Stimulated activated naive CD4-positive, alpha-beta T cell treated with Interleukin-2 at 50 U/mL for 16 hours (primary cell): ENCODE data around the gene KMT2D.

Source experiments
- DNase-seq: peaks from one replicate; lab custom pipeline; 2025; lab: John Stamatoyannopoulos, UW

Gene KMT2D, protein sequence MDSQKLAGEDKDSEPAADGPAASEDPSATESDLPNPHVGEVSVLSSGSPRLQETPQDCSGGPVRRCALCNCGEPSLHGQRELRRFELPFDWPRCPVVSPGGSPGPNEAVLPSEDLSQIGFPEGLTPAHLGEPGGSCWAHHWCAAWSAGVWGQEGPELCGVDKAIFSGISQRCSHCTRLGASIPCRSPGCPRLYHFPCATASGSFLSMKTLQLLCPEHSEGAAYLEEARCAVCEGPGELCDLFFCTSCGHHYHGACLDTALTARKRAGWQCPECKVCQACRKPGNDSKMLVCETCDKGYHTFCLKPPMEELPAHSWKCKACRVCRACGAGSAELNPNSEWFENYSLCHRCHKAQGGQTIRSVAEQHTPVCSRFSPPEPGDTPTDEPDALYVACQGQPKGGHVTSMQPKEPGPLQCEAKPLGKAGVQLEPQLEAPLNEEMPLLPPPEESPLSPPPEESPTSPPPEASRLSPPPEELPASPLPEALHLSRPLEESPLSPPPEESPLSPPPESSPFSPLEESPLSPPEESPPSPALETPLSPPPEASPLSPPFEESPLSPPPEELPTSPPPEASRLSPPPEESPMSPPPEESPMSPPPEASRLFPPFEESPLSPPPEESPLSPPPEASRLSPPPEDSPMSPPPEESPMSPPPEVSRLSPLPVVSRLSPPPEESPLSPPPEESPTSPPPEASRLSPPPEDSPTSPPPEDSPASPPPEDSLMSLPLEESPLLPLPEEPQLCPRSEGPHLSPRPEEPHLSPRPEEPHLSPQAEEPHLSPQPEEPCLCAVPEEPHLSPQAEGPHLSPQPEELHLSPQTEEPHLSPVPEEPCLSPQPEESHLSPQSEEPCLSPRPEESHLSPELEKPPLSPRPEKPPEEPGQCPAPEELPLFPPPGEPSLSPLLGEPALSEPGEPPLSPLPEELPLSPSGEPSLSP (N-terminal part only)

DNA sequence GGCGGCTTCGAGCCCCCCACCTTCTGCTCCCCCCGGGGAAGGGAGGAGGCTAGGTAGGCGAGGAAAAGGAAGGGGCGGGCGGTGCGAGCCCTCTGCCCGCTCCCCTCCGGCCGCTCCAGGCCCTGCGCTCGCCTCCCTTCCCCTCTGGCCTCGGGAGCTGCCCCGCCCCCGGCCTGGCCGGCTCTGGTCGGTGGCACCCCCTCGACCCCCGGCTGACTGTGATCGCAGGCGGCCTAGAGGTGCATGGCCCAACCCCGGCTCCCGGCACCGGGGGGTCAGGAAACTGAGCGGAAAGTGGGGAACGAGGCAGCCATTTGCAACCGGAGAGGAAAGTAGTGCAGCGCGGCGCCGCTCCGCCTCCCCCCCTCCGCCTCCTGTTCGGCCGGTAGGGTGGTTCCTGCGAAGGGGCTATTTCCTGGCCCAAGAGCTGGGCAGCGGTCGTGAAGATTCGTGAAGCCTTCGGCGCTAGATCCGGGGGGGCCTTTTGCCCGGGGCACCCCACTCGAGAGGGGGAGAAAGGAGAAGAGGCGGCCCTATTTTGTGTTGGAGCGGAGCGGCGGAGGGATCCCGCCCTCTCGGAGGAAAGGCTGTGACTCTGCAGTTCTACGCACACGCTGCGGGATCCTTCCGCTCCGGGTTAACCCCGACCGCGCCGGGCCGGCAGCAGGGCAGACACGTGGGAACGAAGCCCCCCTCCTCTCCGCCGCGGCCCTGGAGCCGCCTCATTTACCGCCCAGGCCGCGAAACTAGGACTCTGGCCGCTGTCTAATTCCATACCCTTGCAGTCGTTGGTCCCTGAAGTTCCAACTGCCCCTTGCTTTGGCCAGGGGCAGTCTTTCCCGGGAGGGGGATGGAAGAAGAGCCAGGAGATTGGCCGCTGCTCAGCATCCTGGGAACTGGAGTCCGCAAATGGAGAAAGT, at the start of gene KMT2D:
TSS of gene KMT2D (minus strand) at position 558 of the 920 bp plus-strand sequence. CDS start 5,470 bp downstream, outside the sequence.
- DNase-seq: peak; percentile 90

DNA sequence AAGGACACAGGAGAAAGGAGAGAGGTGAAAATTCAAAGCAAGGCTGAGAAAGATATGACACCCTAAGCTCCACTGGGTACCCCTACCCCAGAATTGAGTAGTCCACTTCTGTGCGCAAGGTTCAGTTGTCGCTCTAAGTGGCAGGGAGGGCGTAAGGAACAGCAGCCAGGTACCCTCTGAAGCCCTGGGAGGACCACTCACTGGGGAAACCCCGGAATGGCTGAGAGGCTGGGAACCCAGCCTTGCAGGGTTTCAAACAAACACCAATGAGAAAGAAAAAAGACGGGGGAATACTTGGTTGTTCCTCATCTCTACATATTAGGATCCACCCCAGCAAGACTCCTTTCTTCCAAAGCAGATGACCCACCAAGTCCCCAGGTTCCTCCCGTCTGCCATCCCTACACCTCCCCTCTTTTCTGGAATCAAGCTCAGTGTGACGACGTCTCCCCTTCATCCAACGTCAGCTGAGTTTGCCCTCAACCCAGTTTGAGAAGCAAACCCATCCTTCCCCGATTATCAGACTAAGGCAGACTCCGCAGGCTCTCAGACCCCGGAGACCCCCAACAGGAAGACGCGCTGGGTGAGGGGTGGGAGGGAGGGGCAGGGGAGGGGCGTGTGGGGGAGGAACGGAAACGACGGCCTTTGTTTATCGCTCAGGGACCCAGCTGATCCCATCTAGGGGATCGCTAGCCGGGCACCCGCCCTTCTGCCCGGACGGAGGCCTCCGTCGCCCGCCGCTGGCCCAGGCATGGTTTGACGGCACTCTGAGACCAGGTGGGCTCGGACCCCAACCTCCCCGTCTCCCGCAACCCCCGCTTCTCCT, 49.3 kb upstream of the KMT2D start:
- no peak for DNase-seq

DNA sequence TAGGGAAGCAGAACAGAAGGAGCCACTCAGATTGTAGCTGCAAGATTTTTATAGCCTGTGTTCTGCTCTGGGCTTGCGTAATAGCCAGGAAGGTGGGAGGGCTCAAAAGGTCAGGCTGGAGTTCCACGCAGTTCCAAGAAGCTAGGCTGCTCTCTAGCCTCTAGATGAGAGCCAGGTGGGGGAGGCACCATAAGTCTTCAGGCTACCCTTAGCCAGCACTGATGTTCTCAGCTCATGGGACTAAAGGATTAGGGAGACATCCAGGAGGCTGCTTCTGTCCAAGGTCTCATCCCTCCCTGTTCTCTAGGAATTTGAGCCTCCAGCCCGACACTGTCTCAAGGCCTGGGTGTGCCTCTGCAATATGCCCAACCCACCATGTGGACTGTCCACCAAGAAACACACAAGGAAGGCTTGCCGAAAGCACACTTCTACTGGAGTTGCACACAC, 48.4 kb upstream of the KMT2D start:
- DNase-seq: no peak

DNA sequence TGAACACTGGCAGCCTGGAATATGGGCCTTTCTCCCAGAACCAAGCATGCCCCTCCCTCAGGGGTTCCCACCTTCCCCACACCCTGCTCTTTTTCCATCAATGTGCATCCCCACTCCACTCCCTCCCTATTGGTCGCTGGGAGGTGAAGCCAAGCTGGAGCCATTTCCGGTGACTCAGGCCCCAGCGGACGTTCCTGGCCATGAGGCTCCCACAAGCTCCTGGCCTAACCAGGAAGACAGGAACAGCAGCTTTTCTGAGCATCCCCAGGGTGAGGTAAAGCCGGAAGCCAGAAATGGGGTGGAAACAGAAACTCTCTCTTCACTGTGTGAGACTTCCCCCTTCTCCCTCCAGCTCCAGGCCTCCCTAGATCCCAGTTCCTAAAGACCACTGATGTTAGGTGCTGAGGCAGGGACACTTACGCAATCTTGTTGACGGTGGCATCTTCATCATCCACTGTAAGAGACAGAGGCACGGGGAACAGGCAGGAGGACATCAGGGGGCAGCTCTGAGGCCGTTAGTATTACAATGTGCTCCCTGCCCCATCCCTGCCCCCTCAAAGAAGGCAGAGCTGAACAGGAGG, 45.0 kb upstream of the KMT2D start:
- DNase-seq: no peak

DNA sequence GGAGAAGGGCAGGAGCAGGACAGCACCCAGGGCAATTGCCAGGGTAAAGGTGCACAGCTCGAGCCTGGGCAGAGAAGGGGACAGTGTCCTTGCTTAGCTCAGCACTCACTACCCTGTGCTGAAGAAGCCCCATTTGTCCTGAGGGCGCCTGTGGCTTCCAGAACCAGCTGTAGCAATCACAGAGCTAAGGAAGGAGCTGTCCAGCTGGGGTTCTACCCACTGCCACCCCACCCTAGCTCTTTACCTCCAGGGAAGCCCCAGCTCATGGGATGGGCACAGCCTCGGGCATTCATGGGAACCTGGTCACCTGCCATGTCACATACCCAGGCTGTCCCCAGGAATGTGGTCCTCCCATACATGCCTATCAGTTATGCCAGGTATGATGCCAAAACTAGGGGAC, 44.2 kb upstream of the KMT2D start:
- DNase-seq: no peak

DNA sequence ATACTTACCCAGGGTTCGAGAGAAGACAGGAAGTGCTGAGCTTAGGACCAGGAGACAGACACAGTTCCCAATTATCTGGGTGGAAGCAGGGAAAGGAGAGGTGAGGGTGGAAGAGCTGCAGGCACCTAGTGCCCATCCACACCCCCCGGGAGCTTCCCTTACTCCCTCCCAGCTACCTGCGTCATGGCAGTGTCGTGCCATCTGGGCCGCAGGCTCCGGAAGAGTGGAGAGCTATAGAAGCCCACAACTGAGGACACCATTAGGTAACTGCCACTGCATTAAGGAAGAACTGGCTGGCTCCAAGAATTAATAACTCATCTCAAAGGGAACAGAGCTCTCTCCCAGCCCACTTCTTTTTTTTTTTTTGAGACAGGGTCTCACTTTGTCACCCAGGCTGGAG, 39.8 kb upstream of the KMT2D start:
- no peak for DNase-seq

DNA sequence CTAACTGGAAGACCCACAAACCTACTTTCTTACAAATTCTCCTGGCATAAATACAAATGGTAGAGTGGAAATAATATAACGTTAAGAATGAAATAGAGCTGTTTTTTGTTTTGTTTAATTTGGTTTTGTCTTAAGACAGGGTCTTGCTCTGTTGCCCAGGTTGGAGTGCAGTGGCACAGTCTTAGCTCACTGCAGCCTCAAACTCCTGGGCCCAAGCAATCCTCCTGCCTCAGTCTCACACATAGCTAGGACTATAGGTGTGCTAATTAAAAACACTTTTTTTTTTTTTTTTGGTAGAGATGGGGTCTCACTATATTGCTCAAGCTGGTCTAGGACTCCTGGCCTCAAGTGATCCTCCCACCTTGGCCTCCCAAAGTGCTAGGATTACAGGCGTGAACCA, 38.1 kb upstream of the KMT2D start:
- DNase-seq: no peak

DNA sequence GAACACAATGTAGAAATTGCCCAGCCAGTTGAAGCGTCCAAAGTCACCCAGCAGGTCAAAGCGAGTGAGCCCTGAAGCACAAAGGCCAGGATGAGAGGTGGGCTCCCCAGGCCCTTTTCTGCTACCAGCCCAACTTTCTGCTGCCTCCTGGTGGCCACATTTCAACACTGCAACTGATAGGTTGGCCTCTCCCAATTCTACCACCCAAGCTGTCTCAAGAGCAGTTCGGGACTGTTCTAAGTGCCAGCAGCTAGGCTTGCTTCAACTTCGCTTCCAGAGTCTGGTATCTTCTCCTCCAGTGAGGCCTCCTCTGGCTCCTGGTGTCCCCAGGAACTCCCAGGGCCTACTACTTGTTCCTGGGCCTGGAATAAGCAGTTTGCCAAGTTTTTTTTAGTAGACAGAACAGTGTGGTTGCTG, 37.4 kb upstream of the KMT2D start:
- peak; percentile 54 for DNase-seq

DNA sequence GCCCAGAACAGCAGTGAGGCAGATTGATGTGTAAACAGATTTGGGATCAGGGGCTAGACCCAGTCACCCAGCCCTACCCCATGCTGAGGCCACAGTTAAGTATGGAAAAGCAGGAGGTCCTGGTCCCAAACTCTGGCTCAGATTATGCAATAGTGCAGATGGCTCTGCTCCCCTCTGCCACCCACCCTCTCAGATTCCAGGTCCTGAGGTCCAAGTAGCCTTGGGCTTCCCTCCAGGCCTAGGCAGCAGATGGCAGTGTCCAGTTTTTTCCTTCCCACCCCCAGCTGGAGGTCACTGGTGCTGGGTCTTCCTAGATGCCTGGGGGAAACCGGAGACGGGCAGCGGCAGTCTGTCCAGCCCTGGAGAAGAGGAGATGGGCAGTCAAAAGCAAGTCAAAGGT, 36.8 kb upstream of the KMT2D start:
- no peak for DNase-seq

DNA sequence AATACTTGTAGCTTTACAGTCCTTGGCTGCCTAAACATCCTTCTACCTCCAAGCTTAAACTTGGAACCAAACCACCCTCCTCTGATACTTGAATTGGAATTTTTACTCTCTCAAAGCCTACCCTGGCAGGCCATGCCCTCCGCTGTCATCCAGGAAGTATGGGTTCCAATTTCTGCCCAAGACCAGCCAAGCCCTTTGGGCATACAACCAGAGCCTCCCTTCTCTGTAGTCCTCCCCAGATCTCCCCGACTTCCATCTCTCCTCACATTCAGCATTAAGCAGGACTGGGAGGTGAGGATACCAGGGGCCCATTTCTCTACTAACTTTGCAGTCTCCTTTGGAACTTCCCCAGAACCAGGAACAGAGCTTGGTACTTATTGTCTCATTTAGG, 34.4 kb upstream of the KMT2D start:
- no peak for DNase-seq

DNA sequence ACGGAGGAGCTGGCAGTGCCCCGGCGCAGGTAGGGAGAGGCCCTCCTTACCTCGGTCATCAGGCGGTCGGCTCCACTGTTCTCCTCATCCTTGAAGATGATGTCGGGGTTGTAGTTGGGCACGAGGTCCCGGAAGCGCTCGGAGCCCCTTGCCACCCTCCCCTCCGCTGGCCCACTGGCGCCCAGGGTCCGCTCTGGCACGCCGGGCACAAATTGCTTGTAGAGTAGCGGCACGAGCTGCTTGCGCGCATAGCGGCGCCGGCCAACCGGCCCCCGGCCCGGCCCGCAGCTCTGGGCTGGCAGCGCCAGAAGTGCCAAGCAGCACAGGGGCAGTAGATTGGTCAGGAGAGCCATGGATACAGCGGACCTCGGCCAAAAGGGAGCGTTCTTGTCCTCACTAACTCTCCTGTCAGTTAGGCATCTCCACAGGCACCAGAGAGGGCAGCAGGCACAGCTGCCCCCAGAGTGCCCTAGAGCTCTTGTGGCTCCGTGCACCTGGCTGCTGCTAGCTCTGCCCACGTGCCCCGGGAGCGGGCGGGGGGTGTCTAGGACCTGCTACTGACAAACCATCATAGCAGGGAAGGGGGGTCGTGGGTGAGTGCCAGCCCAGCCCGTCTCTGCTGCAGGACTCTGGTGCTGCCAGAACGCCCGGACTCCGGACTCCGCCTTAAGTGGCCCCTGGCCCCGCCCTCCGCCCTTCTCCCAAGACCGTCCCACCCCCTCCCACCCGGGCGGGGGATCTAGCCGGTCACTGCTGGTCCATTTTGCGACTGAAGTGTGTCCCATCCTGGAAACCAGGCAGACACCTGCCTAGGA, 33.8 kb upstream of the KMT2D start, which contains the start of gene DHH:
TSS of gene DHH (minus strand) at position 642 of the 815 bp plus-strand sequence. CDS start at position 353, 289 bp downstream.
- no peak for DNase-seq

DNA sequence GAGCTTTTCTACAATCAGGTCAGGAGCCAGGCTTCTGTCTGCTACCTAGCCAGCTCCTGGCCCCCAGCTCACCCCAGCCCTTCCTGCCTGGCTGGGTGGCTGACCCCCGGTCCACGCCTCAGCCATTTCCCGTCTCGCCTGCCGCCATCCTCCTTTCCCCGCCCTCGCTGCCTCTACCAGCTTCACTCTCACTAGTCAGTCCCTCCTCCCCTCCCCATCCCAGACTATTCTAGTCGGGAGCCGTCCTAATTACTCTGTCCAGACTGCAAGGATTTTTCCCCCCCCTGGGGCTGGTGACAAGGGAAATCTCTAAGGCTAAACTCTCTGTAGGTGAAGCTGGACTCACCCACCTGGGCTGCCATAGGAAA, 33.2 kb upstream of the KMT2D start:
- no peak for DNase-seq

DNA sequence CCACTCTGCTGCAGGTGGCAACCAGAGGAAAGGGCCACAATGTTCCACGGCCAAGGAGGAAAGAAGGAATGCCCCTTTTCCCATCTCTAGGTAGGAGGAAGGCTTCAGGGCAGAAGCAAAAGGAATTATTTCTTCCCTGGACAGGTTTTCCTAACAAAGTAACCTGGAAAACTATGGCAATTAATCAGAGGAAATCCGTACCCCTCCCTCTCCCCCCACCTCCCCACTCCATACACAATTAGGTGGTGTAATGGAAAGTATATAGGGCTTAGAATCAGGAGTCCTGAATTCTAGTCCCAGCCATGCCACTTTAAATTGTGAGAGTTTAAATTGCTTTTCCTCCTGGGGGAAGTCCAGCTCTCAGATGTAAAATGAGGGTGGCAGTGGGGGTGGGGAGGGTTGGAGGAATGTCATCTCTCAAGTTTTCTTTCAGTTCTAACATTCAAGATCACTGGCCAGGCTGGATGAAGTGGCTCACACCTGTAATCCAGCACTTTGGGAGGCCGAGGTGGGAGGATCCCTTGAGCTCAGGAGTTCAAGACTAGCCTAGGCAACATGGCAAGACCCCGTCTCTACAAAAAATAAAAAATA, 32.3 kb upstream of the KMT2D start:
- no peak for DNase-seq

DNA sequence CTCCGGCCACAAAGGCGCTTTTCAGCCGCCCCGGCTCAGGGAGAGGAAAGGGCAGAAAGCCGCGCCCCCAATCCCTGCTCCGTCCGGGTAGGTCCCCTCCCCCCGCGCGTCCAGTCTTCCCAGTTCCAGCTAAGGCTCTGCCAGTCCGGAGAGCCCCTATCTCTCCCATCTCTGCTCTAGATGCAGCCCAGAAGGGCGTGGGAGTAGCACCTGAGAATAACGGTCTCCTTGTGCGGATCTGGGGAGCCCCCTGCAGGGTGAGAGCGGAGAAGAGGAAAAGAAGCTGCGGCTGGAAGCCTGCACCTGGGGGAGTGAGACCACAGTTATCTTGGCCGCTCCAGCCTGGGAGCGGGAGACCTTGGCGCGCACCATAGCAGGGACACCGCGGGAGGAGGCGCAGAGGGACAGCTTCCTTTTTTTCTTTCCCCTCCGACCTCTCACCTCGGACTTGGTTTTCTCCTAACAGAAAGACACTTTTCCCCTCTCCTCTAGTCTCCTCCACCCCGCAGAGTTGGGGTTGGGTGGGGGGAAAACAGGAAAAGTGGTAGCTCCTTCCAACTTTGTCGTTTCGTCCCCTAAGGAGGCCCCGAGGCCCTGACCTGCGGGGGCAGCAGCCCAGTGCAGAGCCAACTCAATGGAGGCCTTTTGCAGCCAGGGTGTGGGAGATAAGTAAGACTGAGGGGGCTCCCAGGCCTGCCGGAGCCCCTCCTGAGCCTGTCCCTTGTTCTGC, 31.7 kb upstream of the KMT2D start:
- DNase-seq: peak; percentile 60

DNA sequence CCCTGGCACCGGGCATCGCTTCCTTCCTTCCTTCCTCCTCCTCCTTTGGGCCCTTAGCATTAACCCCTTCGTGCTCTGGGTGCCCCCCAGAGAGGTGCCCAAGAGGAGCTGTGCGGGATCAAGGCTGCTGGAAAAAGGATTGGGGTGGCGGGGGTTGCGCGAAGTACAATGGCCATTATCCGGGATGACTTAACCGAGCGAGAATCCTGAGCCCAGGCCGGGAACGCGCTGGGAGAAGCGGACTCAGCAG, 31.2 kb upstream of the KMT2D start:
- DNase-seq: no peak

DNA sequence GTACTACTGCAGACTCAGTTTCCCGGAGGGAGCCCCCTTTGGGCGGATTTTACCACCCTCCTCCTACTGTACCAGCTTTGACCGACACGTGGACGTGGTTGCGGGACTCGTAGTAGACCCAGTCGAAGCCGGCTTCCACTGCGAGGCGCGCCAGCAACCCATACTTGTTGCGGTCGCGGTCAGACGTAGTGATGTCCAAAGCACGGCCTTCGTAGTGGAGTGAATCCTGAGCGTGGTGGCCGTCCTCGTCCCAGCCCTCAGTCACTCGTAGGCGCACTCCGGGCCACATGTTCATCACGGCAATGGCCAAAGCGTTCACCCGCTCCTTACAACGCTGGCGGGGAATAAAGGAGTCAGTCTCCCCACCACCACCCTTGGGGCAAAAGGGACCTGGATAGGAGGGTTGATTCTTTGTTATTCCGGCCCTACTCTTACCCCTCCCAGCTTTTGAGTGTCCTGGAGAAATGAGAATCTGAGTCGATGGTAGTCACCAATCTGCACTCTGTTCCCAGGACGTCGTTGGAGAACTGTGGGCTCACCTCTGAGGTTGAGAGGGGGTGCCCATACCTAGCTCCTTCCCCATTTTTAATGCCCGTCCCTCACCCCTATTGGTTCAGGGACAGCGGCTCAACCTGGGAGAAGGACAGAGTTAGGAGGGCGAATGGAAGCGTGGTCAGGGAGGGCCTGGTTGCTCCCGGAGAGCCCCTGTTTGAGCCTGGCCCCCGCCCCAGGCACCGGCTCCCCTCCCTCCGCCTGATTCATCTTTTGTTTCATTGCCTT, 30.7 kb upstream of the KMT2D start:
- no peak for DNase-seq

DNA sequence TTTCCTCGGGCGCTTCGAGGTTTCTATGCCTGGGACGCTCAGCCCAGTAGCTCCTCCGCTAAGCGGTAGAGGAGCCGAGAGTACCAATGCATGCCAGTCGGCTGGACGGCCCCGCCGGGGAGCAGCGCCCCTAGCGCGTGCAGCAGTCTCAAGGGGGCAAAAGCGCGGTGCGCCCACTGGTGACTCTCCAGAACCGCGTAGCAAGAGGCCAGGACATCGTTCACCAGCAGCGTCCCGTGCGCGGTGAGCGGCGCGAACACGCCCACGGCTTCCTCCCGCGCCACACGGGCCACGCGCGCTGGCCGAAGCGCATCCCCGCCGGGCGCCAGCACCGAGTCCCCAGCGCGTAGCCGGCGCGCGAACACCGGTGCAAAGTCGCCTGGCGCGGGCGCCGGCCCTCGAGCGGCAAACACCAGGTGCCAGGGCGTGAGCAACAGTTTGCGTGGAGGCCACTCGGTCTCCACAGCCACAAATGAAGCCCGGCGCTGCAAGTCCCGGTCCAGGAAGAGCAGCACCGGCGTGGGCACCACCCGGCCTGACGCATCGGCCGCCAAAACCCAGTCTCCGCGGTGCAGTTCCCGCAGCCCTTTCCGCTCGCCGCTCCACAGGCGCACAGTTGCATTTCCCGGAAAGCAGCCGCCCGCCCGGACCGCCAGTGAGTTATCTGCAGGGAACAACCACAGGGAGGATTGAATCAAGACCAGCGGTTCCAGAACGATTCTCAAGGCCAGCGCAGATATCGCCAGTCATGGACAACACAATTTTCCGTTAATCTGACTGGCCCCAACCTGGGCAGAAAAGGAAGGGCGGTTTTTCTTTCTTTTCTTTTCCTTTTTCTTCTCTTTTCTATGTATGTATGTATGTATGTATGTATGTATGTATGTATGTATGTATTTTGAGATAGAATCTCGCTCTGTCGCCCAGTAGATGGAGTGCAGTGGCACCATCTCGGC, 29.5 kb upstream of the KMT2D start:
- DNase-seq: peak; percentile 22
